Fibroblast of villous mesenchyme (primary cell): Measurements from ENCODE around the gene LIMK2. TPM values are rescaled to one million over a fixed set of nuclear protein-coding genes. Genes with fewer than 3 reads are reported as not detected.

Experiments used
- DNase-seq: peaks from one replicate; pipeline ENCODE4 v3.0.0-alpha.2; 2010; ENCODE audit warnings: low read depth
- H3K4me3 ChIP-seq: 2 replicates; pipeline ENCODE4 v1.5.1; 2011; ENCODE audit warnings: low read depth, mild to moderate bottlenecking, low read length
- CTCF ChIP-seq: IDR thresholded peaks from 2 replicates; pipeline ENCODE4 v1.5.1; 2012; ENCODE audit warnings: low read depth, mild to moderate bottlenecking, low read length; ENCODE audit not compliant: insufficient read depth
- small RNA-seq: library from RNA; depleted of rRNA; stranded (forward); fragments of <200 nt; gene quantifications from one replicate; pipeline ENCODE3, GENCODE V24; 2012
- total RNA-seq: library from RNA; depleted of rRNA; stranded (reverse); fragments of >200 nt; gene quantifications from 2 replicates; pipeline ENCODE4 v1.2.3, GENCODE V29; 2012

Gene LIMK2
- total RNA-seq, 1 donor, result 50.1 TPM

- no peak overlapping the region for H3K4me3 ChIP-seq
- no peak for TF ChIP-seq CTCF
- DNase-seq, result no peak
These were observed 115.9 kb downstream of the LIMK2 start for GRCh38 chr22:31327806-31328543.

DNA sequence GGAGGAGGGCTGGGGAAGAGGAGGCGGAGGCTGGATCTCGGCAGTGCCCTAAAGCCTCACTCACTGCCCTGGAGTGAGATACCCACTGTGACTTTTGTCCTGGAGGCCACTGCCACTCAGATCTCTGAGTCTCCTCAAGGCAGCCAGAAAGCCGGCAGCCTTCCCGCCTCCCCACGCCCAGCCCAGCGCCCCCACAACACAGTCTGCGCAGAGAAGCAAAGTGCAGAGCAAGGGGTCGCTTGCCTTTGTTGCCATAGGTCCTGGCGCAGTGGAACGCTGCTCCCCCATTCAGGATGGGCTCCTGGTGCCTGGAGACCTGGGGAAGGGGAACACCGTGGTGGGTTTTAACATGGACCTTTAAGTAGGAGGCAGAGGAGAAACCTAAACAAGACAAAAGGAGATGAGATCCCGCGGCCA is 116.5 kb downstream of the LIMK2 start:
- no peak for TF ChIP-seq CTCF
- H3K4me3 ChIP-seq, result no peak overlapping the region
- no peak for DNase-seq

DNA sequence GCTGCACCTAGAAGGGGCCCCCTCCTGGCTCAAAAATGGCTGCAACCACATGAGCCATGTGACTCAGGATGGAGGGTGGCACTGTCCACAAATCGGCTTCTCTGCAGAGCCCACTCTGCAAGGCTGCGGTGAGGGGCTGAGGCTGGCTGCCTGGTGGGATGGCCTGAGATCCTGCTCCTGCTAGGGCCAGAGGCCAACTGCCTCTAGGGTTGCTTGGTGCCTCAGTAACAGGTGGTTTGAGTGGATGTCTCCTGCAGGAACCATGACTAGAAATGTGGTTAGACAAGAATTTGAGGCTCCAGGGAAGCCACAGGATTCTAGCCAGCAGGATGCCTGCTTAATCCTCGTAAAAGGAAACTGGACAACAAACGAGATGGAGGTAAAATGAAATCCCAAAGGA is 116.9 kb downstream of the LIMK2 start:
- no peak for TF ChIP-seq CTCF
- no peak overlapping the region for H3K4me3 ChIP-seq
- DNase-seq, result peak; percentile 59

Small RNAs within 50 kb of the gene (small RNA-seq; reads per million reads assigned to genes)
- not detected for gene RF00019
- not detected for gene RNA5SP496
- gene RNU6-1128P, result not detected

Other genes starting within 250 kb of the LIMK2 start
- gene MORC2, start 243.5 kb upstream of the LIMK2 start, total RNA-seq, result 13.2 and 24.2 TPM in 2 replicates
- gene TUG1, start 243.0 kb upstream of the LIMK2 start, total RNA-seq, result 68.9 and 88.1 TPM in 2 replicates
- 75.7 and 94.1 TPM in 2 replicates for gene SMTN, start 131.0 kb upstream of the LIMK2 start, total RNA-seq
- 152 and 155 TPM in 2 replicates for gene SELENOM, start 104.7 kb upstream of the LIMK2 start, total RNA-seq
- gene INPP5J, start 89.3 kb upstream of the LIMK2 start, total RNA-seq, result 0.43 and 0.97 TPM in 2 replicates
- 0.32 and 0.43 TPM in 2 replicates for gene PLA2G3, start 71.8 kb upstream of the LIMK2 start, total RNA-seq
- gene RNF185, start 52.1 kb upstream of the LIMK2 start, total RNA-seq, result 34.5 and 35.0 TPM in 2 replicates
- 11.2 and 18.0 TPM in 2 replicates for gene PIK3IP1, start 80.2 kb downstream of the LIMK2 start, total RNA-seq
- gene PATZ1, start 134.0 kb downstream of the LIMK2 start, total RNA-seq, result 15.1 and 19.0 TPM in 2 replicates
- gene DRG1, start 187.3 kb downstream of the LIMK2 start, total RNA-seq, result 75.4 and 92.8 TPM in 2 replicates